A673 (cell line): Measurements from ENCODE around the gene CCL13.

Source experiments
- CTCF ChIP-seq: fragments of 300-800, 200-600 bp; sonication (generic); conservative IDR thresholded peaks from 2 replicates; pipeline ENCODE4 v1.5.1; 2017; ENCODE audit warnings: low read depth, mild to moderate bottlenecking, antibody characterized with exemption, low read length, moderate library complexity, mixed read lengths
- EZH2 ChIP-seq: fragments of 200-600 bp; sonication (generic); IDR thresholded peaks from 2 replicates; pipeline ENCODE4 v1.6.1; 2017; ENCODE audit warnings: borderline replicate concordance, low read depth, mild to moderate bottlenecking, mixed read lengths, antibody characterized with exemption, low read length; ENCODE audit not compliant: poor library complexity, severe bottlenecking

GRCh38 chr17:34369571-34369970 lies 13.3 kb downstream of the CCL13 start:
- TF ChIP-seq EZH2 (no peak), CTCF (no peak)
